ENCODE measurements around the gene PRDM16. TPM values are rescaled to one million over a fixed set of nuclear protein-coding genes. Genes with fewer than 3 reads are reported as not detected.

The PRDM16 gene
- total and polyA plus RNA-seq, 2 of the 4 experiments (the other 2 are of a cell fraction) = 0.02 TPM; not detected in 1

- Histone ChIP-seq H3K56ac (ENCODE audit: extremely low read depth, insufficient read depth, low read length) (no peak within 1 kb of the TSS), H2AK9ac (replicated peaks; ENCODE audit: low read depth, low read length, poor library complexity) (no peak within 1 kb of the TSS), H3K18ac (ENCODE audit: low read depth, low read length) (no peak within 1 kb of the TSS), H4K8ac (ENCODE audit: low read depth in 2 of 2, low read length in 2 of 2) (no peak within 1 kb of the TSS), H3K9me3 (ENCODE audit: control insufficient read depth, insufficient read depth, low read length) (peaks cover 58% of the 10 kb centered on the region), H3K23ac (ENCODE audit: low read depth, low read length) (no peak within 1 kb of the TSS), H3K36me3 (ENCODE audit: control insufficient read depth, insufficient read depth, low read length) (no peaks in the 10 kb centered on the region), H2BK120ac (ENCODE audit: low read depth, low read length) (no peak within 1 kb of the TSS), H3K4me3 (ENCODE audit: insufficient read depth, low read depth, low read length) (no peak within 1 kb of the TSS), H2BK15ac (ENCODE audit: low read depth, low read length) (no peak within 1 kb of the TSS), H4K20me1 (ENCODE audit: insufficient read depth, low read length) (no peaks in the 10 kb centered on the region), H3K79me1 (ENCODE audit: low read depth in 1 of 2, low read length in 2 of 2) (no peaks in the 10 kb centered on the region), H3K9me1 (ENCODE audit: insufficient read depth, low read length) (no peaks in the 10 kb centered on the region), H3K4me1 (ENCODE audit: control insufficient read depth, insufficient read depth, low read length) (no peaks in the 10 kb centered on the region), H3K14ac (replicated peaks; ENCODE audit: low read depth, low read length) (no peak within 1 kb of the TSS), H2BK20ac (ENCODE audit: low read depth, low read length) (no peak within 1 kb of the TSS), H2BK5ac (ENCODE audit: low read depth, low read length, poor library complexity, severe bottlenecking) (no peak within 1 kb of the TSS), H3K4me2 (ENCODE audit: low read depth, low read length) (no peak within 1 kb of the TSS), H3K4ac (ENCODE audit: low read depth, low read length) (no peak within 1 kb of the TSS), H2AK5ac (ENCODE audit: low read depth, low read length) (no peak within 1 kb of the TSS), H2AFZ (replicated peaks; ENCODE audit: low read length, poor library complexity) (no peak within 1 kb of the TSS), H3K27me3 (ENCODE audit: control insufficient read depth, insufficient read depth, low read length) (no peaks in the 10 kb centered on the region), H3K27ac (ENCODE audit: insufficient read depth, low read length) (no peak within 1 kb of the TSS), H4K91ac (ENCODE audit: insufficient read depth, low read depth, low read length) (no peak within 1 kb of the TSS), H4K5ac (ENCODE audit: low read depth, low read length) (no peak within 1 kb of the TSS), H3K9ac (ENCODE audit: low read depth, low read length) (no peak within 1 kb of the TSS)
- CTCF ChIA-PET = no interaction called here
- no peak for TF ChIP-seq MAZ (IDR thresholded peaks at IDR 0.05; ENCODE audit: borderline replicate concordance, low read depth, low read length)
- TF ChIP-seq BHLHE40 (IDR thresholded peaks at IDR 0.05; ENCODE audit: low read depth, low read length) = no peak
- no peak for TF ChIP-seq CHD1 (IDR thresholded peaks at IDR 0.05; ENCODE audit: low read depth, low read length)
- no peak for TF ChIP-seq USF2 (IDR thresholded peaks at IDR 0.05; ENCODE audit: low read depth, low read length)
- no peak for TF ChIP-seq POLR2A (IDR thresholded peaks at IDR 0.05; ENCODE audit: low read depth, low read length)
- TF ChIP-seq FOS (IDR thresholded peaks at IDR 0.05; ENCODE audit: low read depth, low read length) = no peak
- no peak for TF ChIP-seq RAD21 (IDR thresholded peaks at IDR 0.05; ENCODE audit: low read length)
- no peak for TF ChIP-seq MXI1 (IDR thresholded peaks at IDR 0.05; ENCODE audit: borderline replicate concordance, low read depth, low read length)
- TF ChIP-seq MAFK (IDR thresholded peaks at IDR 0.05; ENCODE audit: low read depth, low read length) = no peak
- intact Hi-C loops (cut with micrococcal nuclease) (no loop called here), dilution Hi-C loops (cut with HindIII; ENCODE audit: low sequenced_read_pairs, unreplicated experiment) (no loop called here), in situ Hi-C loops (cut with MboI; ENCODE audit: low sequenced_read_pairs) (no loop called here)
- POLR2A ChIA-PET (ENCODE audit: unreplicated experiment) = no interaction called here
- ATAC-seq (ENCODE audit: low read depth) (no peak), DNase-seq (no peak)
- no TSS peak for BruUV-seq (replicated peaks)
- 10% methylated on average over 2 of the region's 8 CpGs; no CpG with 5 or more reads in 1 of the 2 experiments for WGBS, 2 experiments (ENCODE audit: extremely low coverage in 2 of 2, insufficient read length in 1 of 2)
These were observed 47.8 kb upstream of the PRDM16 start, which contains the start of gene ACTRT2 for GRCh38 chr1:3021233-3021671. TSS of gene ACTRT2 (plus strand) at chr1:3021467. CDS start at chr1:3021687, 220 bp downstream.
